MM.1S (cell line): Measurements from ENCODE around the gene OSBPL2.

Experiments used
- DNase-seq: peaks from one replicate; pipeline ENCODE4 v3.0.0-alpha.2; 2015
- H2AFZ ChIP-seq: fragments of 300-600 bp; sonication (generic); 2 replicates; pipeline ENCODE4 v1.6.0; 2016; ENCODE audit warnings: antibody characterized with exemption, low read length
- H3F3A ChIP-seq: fragments of 300-600 bp; sonication (generic); 2 replicates; pipeline ENCODE4 v1.6.1; 2016; ENCODE audit warnings: mild to moderate bottlenecking, antibody characterized with exemption, low read length, moderate library complexity, mixed read lengths; ENCODE audit not compliant: insufficient read depth
- H3K27ac ChIP-seq: fragments of 300-600 bp; sonication (generic); 2 replicates; pipeline ENCODE4 v1.5.1; 2016; ENCODE audit warnings: mild to moderate bottlenecking, low read length
- H3K27me3 ChIP-seq: fragments of 300-600 bp; sonication (generic); replicated peaks from 2 replicates; pipeline ENCODE4 v1.6.0; 2016; ENCODE audit warnings: low read length; ENCODE audit not compliant: insufficient read depth
- H3K36me3 ChIP-seq: fragments of 300-600 bp; sonication (generic); replicated peaks from 2 replicates; pipeline ENCODE4 v1.6.1; 2016; ENCODE audit warnings: mild to moderate bottlenecking, low read length, mixed read lengths; ENCODE audit not compliant: insufficient read depth
- H3K4me1 ChIP-seq: fragments of 300-600 bp; sonication (generic); 2 replicates; pipeline ENCODE4 v1.6.1; 2016; ENCODE audit warnings: low read length, mixed read lengths
- H3K4me2 ChIP-seq: fragments of 300-600 bp; sonication (generic); 2 replicates; pipeline ENCODE4 v1.6.0; 2016; ENCODE audit warnings: low read depth, low read length
- H3K4me3 ChIP-seq: fragments of 300-600 bp; sonication (generic); 2 replicates; pipeline ENCODE4 v1.5.1; 2016; ENCODE audit warnings: low read length, mixed read lengths
- H3K79me2 ChIP-seq: fragments of 300-600 bp; sonication (generic); 2 replicates; pipeline ENCODE4 v1.6.1; 2016; ENCODE audit warnings: mixed run types, low read length, mixed read lengths
- H3K9ac ChIP-seq: fragments of 300-600 bp; sonication (generic); 2 replicates; pipeline ENCODE4 v1.6.1; 2016; ENCODE audit warnings: low read length, mixed read lengths
- H3K9me2 ChIP-seq: fragments of 300-600 bp; sonication (generic); replicated peaks from 2 replicates; pipeline ENCODE4 v1.6.1; 2016; ENCODE audit warnings: mild to moderate bottlenecking, low read length, mixed read lengths; ENCODE audit not compliant: insufficient read depth
- H3K9me3 ChIP-seq: fragments of 300-600 bp; sonication (generic); replicated peaks from 2 replicates; pipeline ENCODE4 v1.6.1; 2016; ENCODE audit warnings: mild to moderate bottlenecking, low read length, mixed read lengths; ENCODE audit not compliant: insufficient read depth
- H4K20me1 ChIP-seq: fragments of 300-600 bp; sonication (generic); 2 replicates; pipeline ENCODE4 v1.6.1; 2016; ENCODE audit warnings: mild to moderate bottlenecking, low read length, moderate library complexity, mixed read lengths; ENCODE audit not compliant: insufficient read depth
- CTCF ChIP-seq: fragments of 300-600 bp; sonication (generic); IDR thresholded peaks from 2 replicates; pipeline ENCODE4 v1.5.1; 2016; ENCODE audit warnings: antibody characterized with exemption, low read length, mixed read lengths
- EZH2 ChIP-seq: fragments of 300-600 bp; sonication (generic); optimal IDR thresholded peaks from 2 replicates; pipeline ENCODE3; 2017; ENCODE audit warnings: low read depth, mild to moderate bottlenecking, antibody characterized with exemption, low read length, mixed read lengths
- EZH2phosphoT487 ChIP-seq: fragments of 300-600 bp; sonication (generic); IDR thresholded peaks from 2 replicates; pipeline ENCODE4 v1.6.1; 2018; ENCODE audit warnings: antibody characterized with exemption, low read length

Gene OSBPL2

GRCh38 chr20:62285151-62285550 is 46.8 kb downstream of the OSBPL2 start:
- Histone ChIP-seq H3K4me3 (no peak overlapping the region), H3K4me2 (no peak overlapping the region), H3K4me1 (no peaks in the 10 kb centered on the region), H3K9ac (no peak overlapping the region), H3K27ac (no peak overlapping the region), H3K36me3 (no peaks in the 10 kb centered on the region), H4K20me1 (no peaks in the 10 kb centered on the region), H3K79me2 (no peaks in the 10 kb centered on the region), H3F3A (no peaks in the 10 kb centered on the region), H3K9me2 (no peaks in the 10 kb centered on the region), H3K27me3 (no peaks in the 10 kb centered on the region), H3K9me3 (no peaks in the 10 kb centered on the region), H2AFZ (no peak overlapping the region)
- DNase-seq, result no peak
- TF ChIP-seq EZH2 (no peak), CTCF (no peak), EZH2phosphoT487 (no peak)

- Histone ChIP-seq H3F3A (no peaks in the 10 kb centered on the region), H3K9me3 (no peaks in the 10 kb centered on the region), H3K36me3 (no peaks in the 10 kb centered on the region), H3K27me3 (no peaks in the 10 kb centered on the region), H3K79me2 (no peaks in the 10 kb centered on the region), H4K20me1 (no peaks in the 10 kb centered on the region), H3K4me1 (no peaks in the 10 kb centered on the region), H2AFZ (no peak overlapping the region), H3K9ac (no peak overlapping the region), H3K9me2 (no peaks in the 10 kb centered on the region), H3K4me3 (no peak overlapping the region), H3K4me2 (no peak overlapping the region), H3K27ac (no peak overlapping the region)
- no peak for TF ChIP-seq EZH2
- TF ChIP-seq CTCF, result no peak
- TF ChIP-seq EZH2phosphoT487, result no peak
- no peak for DNase-seq
Measured at GRCh38 chr20:62285722-62286121, 47.4 kb downstream of the OSBPL2 start.

GRCh38 chr20:62286493-62287064 is 48.3 kb downstream of the OSBPL2 start:
- no peak overlapping the region for H3K4me2 ChIP-seq

More at GRCh38 chr20:62286493-62287064, 48.3 kb downstream of the OSBPL2 start:
- Histone ChIP-seq H3K9me3 (no peaks in the 10 kb centered on the region), H4K20me1 (no peaks in the 10 kb centered on the region), H3K27me3 (no peaks in the 10 kb centered on the region), H2AFZ (no peak overlapping the region), H3K9ac (no peak overlapping the region), H3K36me3 (no peaks in the 10 kb centered on the region), H3K4me1 (no peaks in the 10 kb centered on the region), H3K9me2 (no peaks in the 10 kb centered on the region), H3F3A (no peaks in the 10 kb centered on the region), H3K4me3 (no peak overlapping the region), H3K79me2 (no peaks in the 10 kb centered on the region), H3K27ac (no peak overlapping the region)
- TF ChIP-seq EZH2phosphoT487 (no peak), EZH2 (no peak), CTCF (no peak)
- DNase-seq, result no peak
